GM20000 (cell line): Measurements from ENCODE around the gene PPP2R2D.

ENCODE experiments used
- DNase-seq: peaks from one replicate; pipeline ENCODE4 v3.0.0; 2012; ENCODE audit warnings: low spot score
- TF ChIP-seq, protein P1 (sequence below): IDR thresholded peaks from 2 replicates; pipeline ENCODE4 v1.5.1; 2012; ENCODE audit warnings: mild to moderate bottlenecking, control low read depth; ENCODE audit errors: extremely low read depth, missing control alignments

PPP2R2D gene

DNA sequence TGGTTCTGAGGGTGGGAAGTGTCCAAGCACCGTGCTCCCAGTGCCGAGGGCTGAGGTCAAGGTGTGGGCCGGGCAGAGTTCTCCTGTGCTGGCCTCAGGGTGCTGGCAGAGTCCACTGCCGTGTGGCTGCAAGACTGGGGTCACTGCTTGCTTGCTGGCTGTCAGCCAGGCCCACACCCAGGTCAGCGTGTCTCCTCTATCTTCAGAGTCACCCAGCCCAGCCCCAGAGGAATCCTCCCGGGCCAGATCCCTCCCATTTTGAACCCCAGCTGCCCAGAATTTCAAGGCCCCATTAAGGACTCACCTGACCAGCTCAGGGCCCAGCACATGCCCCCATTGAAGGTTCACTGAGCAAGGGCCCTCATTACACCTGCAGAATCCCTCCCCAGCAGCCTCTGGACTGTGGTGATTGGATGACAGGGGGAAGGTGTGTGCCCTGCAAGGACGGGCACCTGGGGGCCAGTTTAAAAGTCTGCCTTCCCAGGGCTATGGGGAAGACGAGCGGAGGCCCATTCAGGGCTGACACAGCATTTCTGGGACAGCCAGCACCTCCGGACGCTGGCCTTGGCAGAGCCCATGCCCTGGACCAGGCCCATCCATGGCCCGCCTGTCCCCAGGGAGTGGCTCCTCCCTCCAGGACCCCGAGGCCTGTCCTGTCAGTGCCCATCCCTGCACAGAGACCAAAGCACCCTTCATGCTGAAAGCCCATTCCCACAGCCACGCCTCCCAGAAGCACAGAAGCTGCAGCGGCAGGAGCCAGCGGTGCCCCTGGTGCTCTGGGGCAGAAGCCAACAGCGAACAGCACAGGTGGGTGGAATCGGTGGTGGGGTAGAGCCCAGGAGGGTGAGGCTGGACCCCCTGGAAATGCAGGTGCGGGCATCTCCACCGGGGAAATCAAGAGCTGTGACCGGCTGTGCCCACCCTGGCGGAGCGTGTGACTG, 45.1 kb upstream of the PPP2R2D start:
- TF ChIP-seq, protein P1, sequence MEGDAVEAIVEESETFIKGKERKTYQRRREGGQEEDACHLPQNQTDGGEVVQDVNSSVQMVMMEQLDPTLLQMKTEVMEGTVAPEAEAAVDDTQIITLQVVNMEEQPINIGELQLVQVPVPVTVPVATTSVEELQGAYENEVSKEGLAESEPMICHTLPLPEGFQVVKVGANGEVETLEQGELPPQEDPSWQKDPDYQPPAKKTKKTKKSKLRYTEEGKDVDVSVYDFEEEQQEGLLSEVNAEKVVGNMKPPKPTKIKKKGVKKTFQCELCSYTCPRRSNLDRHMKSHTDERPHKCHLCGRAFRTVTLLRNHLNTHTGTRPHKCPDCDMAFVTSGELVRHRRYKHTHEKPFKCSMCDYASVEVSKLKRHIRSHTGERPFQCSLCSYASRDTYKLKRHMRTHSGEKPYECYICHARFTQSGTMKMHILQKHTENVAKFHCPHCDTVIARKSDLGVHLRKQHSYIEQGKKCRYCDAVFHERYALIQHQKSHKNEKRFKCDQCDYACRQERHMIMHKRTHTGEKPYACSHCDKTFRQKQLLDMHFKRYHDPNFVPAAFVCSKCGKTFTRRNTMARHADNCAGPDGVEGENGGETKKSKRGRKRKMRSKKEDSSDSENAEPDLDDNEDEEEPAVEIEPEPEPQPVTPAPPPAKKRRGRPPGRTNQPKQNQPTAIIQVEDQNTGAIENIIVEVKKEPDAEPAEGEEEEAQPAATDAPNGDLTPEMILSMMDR, result no peak

DNA sequence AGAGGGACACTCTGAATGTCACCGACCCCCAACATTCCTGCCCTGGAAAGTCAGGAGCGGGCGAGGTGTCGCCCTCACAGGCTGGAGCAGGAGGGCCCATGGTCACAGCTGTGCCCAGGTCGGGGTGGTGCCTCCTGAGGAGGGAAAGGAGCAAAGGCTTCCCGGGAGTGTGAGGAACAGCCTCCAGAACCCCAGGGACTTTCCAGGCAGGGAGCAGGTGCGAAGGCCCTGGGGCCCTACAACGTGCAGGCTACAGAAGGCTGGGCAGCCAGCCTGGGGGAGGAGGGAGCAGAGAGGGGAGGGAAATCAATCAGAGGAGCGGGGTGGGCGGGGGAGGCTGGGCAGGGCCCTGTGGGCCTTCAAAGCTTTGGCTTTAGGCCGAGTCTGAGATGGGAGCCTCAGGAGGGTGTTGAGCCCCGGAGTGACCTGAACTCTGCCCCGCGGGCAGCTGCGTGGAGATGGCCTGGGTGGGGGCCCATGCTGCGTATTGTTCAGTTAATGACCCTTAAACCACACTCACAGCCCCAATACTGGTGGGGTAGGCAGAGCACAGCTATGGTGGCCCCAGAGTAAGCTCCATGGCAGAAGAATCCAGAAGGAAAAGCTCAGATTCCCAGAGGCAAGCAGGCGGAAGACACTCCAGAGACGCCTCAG, 44.2 kb upstream of the PPP2R2D start:
- TF ChIP-seq, protein P1, result no peak
- DNase-seq, result no peak

More for the DNA sequence above, 45.1 kb upstream of the PPP2R2D start:
- no peak for DNase-seq

DNA sequence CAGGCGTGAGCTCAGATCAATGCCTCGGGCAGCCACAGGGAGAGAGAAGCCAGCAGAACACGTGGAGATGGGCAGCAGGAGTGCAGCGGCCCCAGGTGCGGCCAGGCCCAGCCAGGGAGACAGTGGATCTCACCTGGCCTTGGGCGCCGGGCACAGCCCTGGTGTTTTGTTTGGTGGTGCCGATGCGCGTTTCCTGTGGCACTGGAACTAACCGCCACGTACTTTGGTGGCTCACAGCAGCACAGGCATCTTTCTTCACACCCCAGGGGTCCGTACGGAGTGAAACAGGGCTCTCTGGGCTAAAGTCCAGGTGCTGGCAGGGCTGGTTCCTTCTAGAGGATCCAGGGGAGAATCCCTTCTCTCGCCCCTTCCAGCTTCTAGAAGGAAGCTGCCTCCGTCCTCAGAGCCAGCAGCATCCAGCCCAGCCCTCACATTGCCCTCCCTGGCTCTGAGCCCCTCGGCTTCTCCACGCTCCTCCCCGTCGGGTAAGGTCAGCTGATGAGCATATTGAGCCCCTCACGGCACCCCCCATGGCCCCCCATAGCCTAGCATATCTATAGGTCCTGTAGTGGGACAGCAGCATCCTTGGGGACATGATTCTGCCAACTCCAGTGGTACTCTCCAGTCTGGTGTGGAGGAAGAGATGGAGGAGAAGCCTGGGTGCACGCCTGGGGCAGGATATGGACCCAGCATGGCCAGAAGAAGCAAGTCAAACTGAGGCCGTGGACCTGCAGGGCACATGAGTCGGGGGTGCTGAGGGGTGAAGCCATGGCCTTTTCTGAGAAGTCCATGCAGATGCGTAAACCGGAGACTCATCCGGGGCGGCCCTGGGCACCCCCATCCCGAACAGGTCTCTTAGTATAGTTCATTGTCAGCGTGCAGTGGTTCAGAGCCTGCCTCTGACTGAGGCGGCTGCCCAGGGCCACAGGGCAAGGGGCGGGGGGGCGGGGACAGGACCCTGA, 43.4 kb upstream of the PPP2R2D start:
- no peak for DNase-seq
- TF ChIP-seq, protein P1, result no peak

DNA sequence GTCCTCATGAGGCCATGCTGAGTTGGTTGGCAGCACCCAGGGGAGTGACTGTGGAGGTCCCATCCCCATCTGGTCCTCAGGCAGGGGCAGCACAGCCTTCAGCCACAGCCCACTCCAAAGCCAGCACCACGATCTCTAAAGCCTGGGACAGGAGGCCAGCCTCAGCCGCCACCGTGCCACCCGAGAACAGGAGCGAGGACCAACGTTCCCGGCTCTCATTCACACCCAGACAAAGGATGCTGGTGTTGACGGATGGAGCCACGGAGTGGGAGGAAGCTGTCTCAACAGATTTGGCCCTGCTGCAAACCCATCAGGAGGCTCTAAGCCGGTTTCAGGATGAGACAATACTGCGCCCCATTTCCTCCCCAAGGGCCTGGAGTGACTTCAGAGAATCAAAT, 42.7 kb upstream of the PPP2R2D start:
- no peak for DNase-seq
- TF ChIP-seq, protein P1, result no peak

DNA sequence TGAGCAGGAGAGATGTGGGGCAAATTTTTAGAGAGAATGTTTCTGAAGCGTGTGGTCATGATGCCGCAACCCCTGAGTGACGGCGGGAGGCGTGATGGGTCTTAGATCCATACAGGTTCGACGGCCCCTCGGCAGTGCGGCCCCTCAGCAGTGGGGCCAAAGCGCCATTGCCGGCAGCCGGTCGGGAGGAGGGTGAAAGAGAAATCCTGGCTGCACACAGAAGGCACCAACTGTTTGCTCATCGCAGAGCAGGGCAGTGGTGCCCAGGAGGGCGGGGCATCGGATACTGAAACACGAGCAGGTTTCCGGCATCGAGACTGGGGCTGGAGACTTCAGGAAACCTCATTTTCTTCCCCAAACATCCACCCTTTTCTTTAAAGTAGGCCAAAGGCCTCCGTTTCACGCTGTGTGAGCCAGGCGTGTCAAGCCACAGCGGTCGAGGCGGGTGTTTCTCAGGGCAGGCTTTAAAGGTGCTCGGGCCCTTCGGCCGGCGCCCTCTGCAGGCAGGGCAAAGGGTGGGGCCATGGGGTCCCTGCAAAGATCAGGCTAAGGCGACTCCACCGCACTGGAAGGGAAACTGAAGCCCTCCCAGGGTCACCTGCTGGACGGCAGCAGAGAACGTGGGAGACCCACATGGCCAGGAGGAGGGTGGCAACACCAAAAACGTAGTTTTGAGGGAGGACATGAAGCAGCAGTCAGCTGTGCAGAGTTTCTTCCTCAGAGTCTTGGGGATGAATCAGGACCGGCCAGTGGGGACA, 42.0 kb upstream of the PPP2R2D start:
- TF ChIP-seq, protein P1, result no peak
- no peak for DNase-seq

DNA sequence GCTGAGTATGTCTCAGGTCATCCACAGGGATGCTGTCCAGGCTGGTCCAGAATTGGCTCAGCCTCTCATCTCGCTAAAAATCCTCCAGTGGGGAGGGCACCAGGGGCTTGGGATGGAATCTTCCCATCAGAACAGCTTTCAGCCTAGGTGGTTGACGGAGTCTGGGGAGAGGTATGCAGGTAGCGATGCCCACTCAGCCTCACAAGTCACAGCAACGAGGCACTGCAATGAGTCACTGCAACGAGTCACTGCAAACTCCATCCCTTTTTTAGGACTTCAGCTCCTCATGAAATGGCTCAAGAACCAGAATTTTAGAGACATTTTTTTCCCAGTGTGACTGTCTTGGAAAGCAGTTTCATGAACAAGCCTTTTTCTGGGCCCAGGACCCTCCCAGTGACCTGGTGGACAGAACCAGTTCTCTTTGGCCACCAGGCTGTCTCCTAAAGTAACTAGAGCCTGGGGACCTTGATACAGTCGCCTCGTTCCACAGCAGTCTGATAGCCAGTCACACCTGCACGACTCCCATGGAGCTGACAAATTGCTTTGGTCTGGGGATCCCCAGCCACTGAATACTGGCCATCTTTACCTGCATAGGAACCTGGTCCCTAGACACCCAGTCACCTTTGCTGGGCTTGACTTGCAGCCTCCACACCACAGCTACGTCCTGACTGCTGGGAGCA, 41.3 kb upstream of the PPP2R2D start:
- no peak for DNase-seq
- TF ChIP-seq, protein P1, result no peak
